Epidermal melanocyte (primary cell): ENCODE results near the gene YIPF4.
"Not testable (repeated sequence)": the region's sequence is repeated elsewhere in the genome, so short reads cannot be mapped to it uniquely, and the experiment has no call there.

Source experiments
- DNase-seq: peaks from one replicate; pipeline ENCODE4 v3.0.0; 2011; ENCODE audit warnings: low spot score; ENCODE audit not compliant: insufficient read length

YIPF4 gene

DNA sequence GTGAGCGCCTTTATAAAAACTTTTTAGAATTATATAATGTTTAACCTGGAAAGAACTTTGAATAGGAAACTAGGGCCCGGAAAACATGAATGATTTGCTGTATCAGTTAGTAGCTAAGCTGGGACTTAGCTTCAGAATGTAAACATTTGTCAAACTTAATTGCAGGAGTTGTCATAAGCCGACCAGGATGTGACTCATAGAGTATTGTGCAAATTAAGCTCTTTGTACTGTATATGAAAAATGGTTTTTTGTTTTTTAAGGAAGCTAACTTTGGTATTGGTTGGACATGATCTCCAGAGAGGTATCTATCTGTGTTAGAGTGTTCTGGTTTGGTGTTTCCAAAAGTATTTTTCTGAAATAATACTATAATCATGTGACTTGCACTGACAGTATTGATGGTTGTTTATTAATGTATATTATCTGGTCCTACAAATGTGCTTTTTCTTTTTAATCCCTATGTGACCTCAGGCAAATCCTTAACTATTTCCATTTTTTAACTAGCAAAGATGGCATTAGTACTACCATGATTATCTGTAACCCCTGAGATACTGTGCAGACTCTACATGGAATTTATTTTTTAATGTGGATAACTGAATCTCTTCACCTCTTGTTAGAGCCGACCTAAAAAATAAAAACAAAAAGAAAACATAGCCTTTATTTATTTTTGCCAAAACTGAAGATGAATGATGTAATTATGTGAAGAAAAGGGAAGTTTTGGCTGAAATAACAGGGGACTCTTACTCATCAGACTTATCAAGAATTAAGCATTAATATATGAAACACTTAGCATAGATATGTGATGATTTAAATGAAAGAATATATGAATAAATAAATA is 11.7 kb downstream of the YIPF4 start:
- DNase-seq, result no peak

DNA sequence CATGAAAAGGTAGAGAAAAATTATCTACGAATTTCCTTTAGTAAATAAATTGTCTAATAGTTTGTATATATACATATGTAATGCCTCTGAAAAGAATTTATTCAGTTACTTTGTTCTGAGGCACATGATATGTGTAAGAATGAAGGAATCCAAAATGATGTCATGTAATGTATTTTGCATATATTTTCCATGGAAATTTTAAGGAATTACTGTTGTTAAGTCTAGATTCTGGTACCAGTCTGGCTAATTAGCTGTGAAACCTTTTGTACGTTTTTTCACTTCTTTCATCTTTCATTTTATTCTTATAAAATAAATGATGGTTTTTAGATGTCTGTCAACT is 12.3 kb downstream of the YIPF4 start:
- no peak for DNase-seq

DNA sequence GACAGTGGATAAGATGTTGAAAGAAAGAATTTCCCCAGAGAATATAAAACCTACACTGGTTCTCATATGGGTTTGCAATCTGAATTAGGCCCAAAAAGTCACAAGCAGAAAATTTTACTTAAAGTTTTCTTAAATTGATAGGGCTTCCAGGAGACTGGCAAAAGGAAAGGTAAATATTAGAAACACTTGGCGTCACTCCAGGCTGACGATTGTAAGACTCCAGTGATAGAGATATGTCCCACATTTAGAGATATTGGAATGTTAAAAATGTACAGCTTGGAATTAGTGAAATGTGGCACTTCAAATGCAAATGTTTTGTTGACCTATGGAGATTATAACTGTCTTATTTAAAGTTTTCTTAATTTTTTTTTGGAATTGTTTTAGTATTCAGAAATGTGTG is 14.0 kb downstream of the YIPF4 start:
- DNase-seq, result no peak

- DNase-seq, result not testable (repeated sequence)
Measured at GRCh38 chr2:32293493-32293892, 15.8 kb downstream of the YIPF4 start.

- DNase-seq, result not testable (repeated sequence)
Measured at GRCh38 chr2:32293966-32294562, 16.4 kb downstream of the YIPF4 start.

- DNase-seq, result no peak
Measured at GRCh38 chr2:32310577-32310976, 32.9 kb downstream of the YIPF4 start.

- DNase-seq, result no peak
Measured at GRCh38 chr2:32314886-32315285, 37.2 kb downstream of the YIPF4 start.

GRCh38 chr2:32328679-32329078 is 51.0 kb downstream of the YIPF4 start:
- not testable (repeated sequence) for DNase-seq

- not testable (repeated sequence) for DNase-seq
Measured at GRCh38 chr2:32329180-32329980, 51.7 kb downstream of the YIPF4 start.

DNA sequence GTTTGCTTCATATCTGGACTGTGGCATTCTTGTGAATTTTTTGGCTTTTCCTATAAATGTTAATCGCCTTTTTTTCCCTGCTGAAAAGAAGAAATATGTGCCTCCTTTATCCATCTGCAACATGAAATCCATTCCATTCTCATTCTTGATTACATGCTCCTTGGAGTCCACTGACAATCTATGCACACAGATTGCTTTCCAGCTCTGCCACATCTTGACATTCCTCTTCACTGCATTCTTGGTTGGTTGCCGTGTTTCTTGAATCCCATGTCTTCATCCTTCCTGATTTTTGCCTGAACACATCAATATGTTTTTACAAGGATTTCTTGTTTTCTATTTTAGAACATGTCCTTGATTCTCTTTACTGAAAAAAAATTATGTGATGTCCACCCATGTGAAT is 52.4 kb downstream of the YIPF4 start:
- DNase-seq, result peak; percentile 59

GRCh38 chr2:32342801-32343200 is 65.1 kb downstream of the YIPF4 start:
- DNase-seq, result no peak

DNA sequence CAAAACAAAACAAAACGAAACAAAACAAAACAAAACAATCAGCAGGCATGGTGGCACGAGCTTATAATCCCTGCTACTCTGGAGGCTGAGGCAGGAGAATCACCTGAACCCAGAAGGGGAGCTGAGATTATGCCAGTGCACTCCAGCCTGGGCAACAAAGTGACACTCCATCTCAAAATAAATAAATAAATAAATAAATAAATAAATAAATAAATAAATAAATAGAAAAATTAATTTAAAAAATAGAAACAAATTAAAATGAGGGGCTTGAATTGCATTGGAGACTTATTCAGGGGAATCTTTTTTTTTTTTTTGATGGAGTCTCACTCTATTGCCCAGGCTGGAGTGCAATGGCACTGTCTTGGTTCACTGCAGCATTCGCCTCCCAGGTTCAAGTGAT is 73.1 kb downstream of the YIPF4 start:
- DNase-seq, result not testable (repeated sequence)

GRCh38 chr2:32355976-32356680 is 78.4 kb downstream of the YIPF4 start:
- no peak for DNase-seq

GRCh38 chr2:32356681-32357317 is 79.1 kb downstream of the YIPF4 start, which contains the start of gene BIRC6:
Gene BIRC6 (plus strand): TSS chr2:32357023. CDS start chr2:32357162, 139 bp downstream.
- DNase-seq, result peak; percentile 98

DNA sequence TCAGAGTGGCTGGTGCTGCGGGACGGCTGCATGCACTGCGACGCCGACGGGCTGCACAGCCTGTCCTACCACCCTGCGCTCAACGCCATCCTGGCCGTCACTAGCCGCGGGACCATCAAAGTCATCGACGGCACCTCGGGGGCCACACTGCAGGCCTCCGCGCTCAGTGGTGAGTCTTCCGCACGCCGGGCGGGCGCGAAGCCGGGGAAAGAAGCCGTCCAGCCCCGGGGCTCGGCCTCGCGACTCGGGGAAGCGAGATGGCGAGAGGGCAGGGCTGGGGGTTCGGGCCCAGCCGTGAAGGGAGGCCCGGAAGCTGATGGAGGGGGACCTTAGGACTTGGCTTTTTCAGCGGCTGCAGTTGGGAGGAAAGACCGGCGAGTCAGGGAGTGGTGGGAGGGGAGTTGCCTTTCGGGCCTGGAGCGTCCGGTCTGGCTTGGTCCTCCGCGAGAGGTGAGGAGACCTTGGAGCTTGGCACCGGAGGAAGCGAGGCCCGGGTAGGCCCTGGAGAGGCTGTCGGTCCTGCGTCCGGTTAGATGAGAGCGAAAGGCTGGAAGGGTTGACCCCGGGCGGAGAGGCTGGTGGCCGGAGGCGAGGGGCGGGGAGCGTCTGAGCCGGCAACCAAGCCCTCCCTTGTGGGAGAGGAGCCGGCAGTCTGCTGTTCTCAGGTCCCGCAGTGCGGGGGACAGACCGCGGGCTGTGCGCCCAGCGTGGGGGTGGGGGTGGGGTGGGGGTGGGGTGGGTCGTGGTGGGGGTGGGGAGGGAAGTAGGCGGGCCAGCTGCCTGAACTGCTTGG is 79.8 kb downstream of the YIPF4 start:
- no peak for DNase-seq

- DNase-seq, result no peak
Measured at GRCh38 chr2:32358111-32358482, 80.4 kb downstream of the YIPF4 start.

DNA sequence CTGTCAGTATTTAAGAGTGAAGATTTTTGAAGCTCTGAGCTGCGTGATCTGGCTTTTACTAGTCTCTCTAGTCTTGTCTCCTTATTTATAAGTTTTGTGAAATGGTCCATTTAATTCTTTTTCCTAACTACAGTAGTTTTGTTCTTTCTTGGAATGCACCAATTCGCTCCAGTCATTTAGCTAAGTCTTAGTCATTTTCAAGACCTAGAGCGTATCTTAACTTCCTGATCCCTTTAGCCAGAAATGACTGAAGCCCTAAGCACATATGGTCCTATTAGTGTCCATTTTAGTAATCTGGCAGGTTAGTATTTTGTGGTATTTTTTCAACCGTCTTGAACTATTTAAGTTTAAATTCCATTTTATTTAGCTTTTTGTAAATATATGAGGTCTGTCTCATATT is 82.7 kb downstream of the YIPF4 start:
- DNase-seq, result no peak

- not testable (repeated sequence) for DNase-seq
Measured at GRCh38 chr2:32362997-32363396, 85.3 kb downstream of the YIPF4 start.

DNA sequence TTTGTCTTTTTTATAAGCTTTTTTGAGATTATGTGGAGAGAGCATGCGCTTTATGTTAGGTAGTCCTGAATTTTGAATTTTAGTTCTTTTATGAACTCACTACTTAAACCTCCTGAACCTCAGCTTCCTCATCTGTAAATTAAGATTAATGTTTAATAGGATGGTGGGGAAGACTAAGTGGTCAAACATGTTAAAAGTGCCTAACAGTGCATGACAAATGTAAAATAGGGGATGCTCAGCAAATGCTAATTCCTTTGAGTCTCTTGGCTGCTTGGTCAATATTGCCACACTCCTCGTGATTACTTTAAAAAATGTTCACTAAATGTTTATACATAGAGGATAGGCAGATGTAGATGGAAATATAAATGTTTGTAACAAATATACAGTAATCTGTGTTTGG is 85.9 kb downstream of the YIPF4 start:
- no peak for DNase-seq

DNA sequence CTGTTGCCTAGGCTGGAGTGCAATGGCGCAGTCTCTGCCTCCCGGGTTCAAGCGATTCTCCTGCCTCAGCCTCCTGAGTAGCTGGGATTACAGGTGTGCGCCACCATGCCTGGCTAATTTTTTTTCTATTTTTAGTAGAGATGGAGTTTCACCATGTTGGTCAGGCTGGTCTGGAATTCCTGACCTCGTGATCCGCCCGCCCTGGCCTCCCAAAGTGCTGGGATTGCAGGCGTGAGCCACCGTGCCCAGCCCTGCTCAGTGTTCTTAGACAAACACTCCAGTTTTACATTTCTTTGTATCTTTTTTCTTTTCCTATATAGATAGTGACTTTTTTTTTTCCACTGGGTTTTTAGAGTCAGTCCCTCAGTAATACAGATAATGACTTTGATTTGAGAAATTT is 86.6 kb downstream of the YIPF4 start:
- not testable (repeated sequence) for DNase-seq
